ENCODE data around the gene SLC30A7.

The SLC30A7 gene

DNA sequence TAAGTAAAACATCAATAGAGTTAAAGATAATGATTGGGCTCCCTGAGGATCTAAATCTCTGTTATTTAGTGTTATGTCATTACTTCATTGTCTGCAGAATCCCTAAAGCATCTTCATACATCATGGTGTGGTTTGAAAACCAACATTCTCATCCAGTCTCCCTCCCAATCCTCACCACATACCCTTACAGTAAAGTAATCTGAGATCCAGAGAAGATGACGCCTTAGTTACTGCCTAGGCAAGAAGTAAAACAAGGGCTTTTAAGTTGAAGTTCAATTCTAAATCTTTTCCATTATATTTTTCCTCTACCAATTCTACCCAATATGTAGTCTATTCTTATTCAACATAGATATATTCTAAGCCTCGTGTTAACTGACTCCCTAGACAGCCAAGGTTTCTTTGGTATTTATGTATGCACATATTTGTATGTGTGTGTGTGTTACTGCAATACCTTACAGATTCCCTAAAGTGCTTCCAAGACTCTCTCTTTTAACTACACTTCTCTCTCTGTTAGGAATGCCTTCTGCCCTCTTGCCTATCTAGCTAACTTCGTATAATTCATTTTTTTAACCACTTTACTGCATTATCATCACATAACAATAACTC, 112.4 kb downstream of the SLC30A7 start:
- TF ChIP-seq CTCF (IDR thresholded peaks at IDR 0.05; ENCODE audit: extremely low read depth, insufficient read depth, missing control alignments), result no peak
- no peak for DNase-seq (ENCODE audit: low spot score)
- in situ Hi-C loops (cut with MboI; ENCODE audit: low pct_unique_long_range_greater_than_20kb, low sequenced_read_pairs, unreplicated experiment), result no loop called here

GRCh38 chr1:101013776-101014175, 117.9 kb downstream of the SLC30A7 start:
- in situ Hi-C loops (cut with MboI; ENCODE audit: low pct_unique_long_range_greater_than_20kb, low sequenced_read_pairs, unreplicated experiment), result no loop called here
- no peak for TF ChIP-seq CTCF (IDR thresholded peaks at IDR 0.05; ENCODE audit: extremely low read depth, insufficient read depth, missing control alignments)
- DNase-seq (ENCODE audit: low spot score), result no peak

GRCh38 chr1:101017448-101017847, 121.6 kb downstream of the SLC30A7 start:
- no peak for DNase-seq (ENCODE audit: low spot score)
- in situ Hi-C loops (cut with MboI; ENCODE audit: low pct_unique_long_range_greater_than_20kb, low sequenced_read_pairs, unreplicated experiment), result no loop called here
- no peak for TF ChIP-seq CTCF (IDR thresholded peaks at IDR 0.05; ENCODE audit: extremely low read depth, insufficient read depth, missing control alignments)

- in situ Hi-C loops (cut with MboI; ENCODE audit: low pct_unique_long_range_greater_than_20kb, low sequenced_read_pairs, unreplicated experiment), result no loop called here
- DNase-seq (ENCODE audit: low spot score), result no peak
- no peak for TF ChIP-seq CTCF (IDR thresholded peaks at IDR 0.05; ENCODE audit: extremely low read depth, insufficient read depth, missing control alignments)
Observed at GRCh38 chr1:101022294-101022693, 126.4 kb downstream of the SLC30A7 start.

- DNase-seq (ENCODE audit: low spot score), result no peak
- in situ Hi-C loops (cut with MboI; ENCODE audit: low pct_unique_long_range_greater_than_20kb, low sequenced_read_pairs, unreplicated experiment), result no loop called here
Observed at GRCh38 chr1:101025283-101025656, 129.4 kb downstream of the SLC30A7 start.

DNA sequence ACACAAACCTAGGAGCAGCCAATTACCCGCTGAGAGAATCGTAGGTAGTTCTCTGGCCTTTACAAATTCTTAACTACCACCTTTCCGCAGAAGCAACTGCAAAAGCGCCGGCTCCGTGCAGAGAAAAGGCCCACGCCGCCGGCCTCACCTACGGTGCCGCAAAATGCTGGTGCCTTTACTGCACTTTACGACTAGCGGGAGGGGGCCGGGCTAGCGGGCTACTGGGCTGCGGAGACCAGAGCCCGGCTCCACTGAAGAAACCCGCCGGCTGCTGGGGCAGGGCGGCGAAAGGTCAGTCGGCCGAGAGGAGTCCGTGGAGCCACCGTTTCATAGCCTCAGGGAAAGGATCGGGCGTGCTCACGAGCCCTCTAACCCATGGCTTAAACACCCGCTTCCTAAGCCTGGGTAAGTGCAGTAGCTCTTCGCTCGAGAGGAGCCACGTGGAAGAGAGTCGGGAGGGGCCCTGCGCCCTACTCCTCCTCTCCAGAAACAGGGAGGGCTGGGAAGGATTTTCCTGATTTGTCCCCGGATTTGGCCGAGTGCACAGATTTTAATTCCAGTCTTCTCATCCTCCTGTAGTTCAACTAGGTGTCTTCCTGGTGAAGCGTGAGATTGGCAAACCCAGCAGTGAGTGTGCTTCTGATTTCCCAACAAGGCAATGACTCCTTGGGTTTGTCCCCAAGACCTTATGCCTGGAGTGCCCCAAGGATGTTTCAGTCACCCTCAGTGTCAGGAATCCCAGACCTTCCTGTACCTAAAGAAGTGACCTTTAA, 130.0 kb downstream of the SLC30A7 start, which contains the start of gene DPH5:
TSS of gene DPH5 (minus strand) at position 128 of the 773 bp plus-strand sequence. CDS start 341 bp downstream, outside the sequence.
- DNase-seq (ENCODE audit: low spot score), result peak; percentile 79
- no peak for TF ChIP-seq CTCF (IDR thresholded peaks at IDR 0.05; ENCODE audit: extremely low read depth, insufficient read depth, missing control alignments)
- in situ Hi-C loops (cut with MboI; ENCODE audit: low pct_unique_long_range_greater_than_20kb, low sequenced_read_pairs, unreplicated experiment), result no loop called here

More at GRCh38 chr1:101025283-101025656, 129.4 kb downstream of the SLC30A7 start:
- no peak for TF ChIP-seq CTCF (IDR thresholded peaks at IDR 0.05; ENCODE audit: extremely low read depth, insufficient read depth, missing control alignments)
